Caco-2 (cell line): ENCODE measurements around the gene SLC25A18. TPM values are rescaled to one million over a fixed set of nuclear protein-coding genes. Genes with fewer than 3 reads are reported as not detected.

Experiments used
- Bru-seq: library from RNA; stranded (reverse); fragments of 400-500 nt; gene quantifications from one replicate; lab custom pipeline; 2021; lab: Mats Ljungman, UMichigan
- BruChase-seq, 2 experiments: library from RNA; stranded (reverse); fragments of 400-500 nt; gene quantifications; one replicate each; lab custom pipeline; 2021; lab: Mats Ljungman, UMichigan
- BruUV-seq: library from RNA; stranded (reverse); fragments of 400-500 nt; replicated peaks from 2 replicates; lab custom pipeline; 2021; lab: Mats Ljungman, UMichigan
- CTCF ChIA-PET: fragments of 300-600 bp; sonication (Branson Sonifier 250); formaldehyde crosslinking; loops from one replicate; lab custom pipeline; 2022; ENCODE audit warnings: antibody characterized with exemption; lab: Charles Lee
- POLR2A ChIA-PET: fragments of 300-600 bp; sonication (Branson Sonifier 250); formaldehyde crosslinking; loops from one replicate; lab custom pipeline; 2022; ENCODE audit warnings: antibody characterized with exemption; lab: Charles Lee
- DNase-seq, 2 experiments: peaks; one replicate each; pipeline versions ENCODE4 v3.0.0 to v3.0.0-alpha.2; 2020 to 2022
- H3K27me3 ChIP-seq: replicated peaks from 2 replicates; pipeline ENCODE4 v1.6.0; 2011; ENCODE audit warnings: low read length; ENCODE audit not compliant: control insufficient read depth, insufficient read depth
- H3K36me3 ChIP-seq: 2 replicates; pipeline ENCODE4 v1.5.1; 2011; ENCODE audit warnings: low read length; ENCODE audit not compliant: control insufficient read depth, insufficient read depth
- H3K4me1 ChIP-seq: fragments of 250-450 bp; sonication (Bioruptor Pico); 2 replicates; pipeline ENCODE4 v1.5.1; 2020; ENCODE audit warnings: mild to moderate bottlenecking
- H3K4me3 ChIP-seq: 2 replicates; pipeline ENCODE4 v1.5.1; 2011; ENCODE audit warnings: low read depth, mild to moderate bottlenecking, control low read depth, low read length
- H3K9me3 ChIP-seq: fragments of 250-450 bp; sonication (Bioruptor Pico); 2 replicates; pipeline ENCODE4 v1.5.1; 2020; ENCODE audit warnings: mild to moderate bottlenecking, moderate library complexity
- H3K27ac Mint-ChIP-seq: one replicate; pipeline ENCODE4 v1.8.0; 2022; ENCODE audit warnings: mixed read lengths; ENCODE audit not compliant: unreplicated experiment
- H3K27me3 Mint-ChIP-seq: one replicate; pipeline ENCODE4 v1.8.0; 2022; ENCODE audit warnings: mixed read lengths; ENCODE audit not compliant: insufficient read depth, unreplicated experiment
- H3K36me3 Mint-ChIP-seq: one replicate; pipeline ENCODE4 v1.8.0; 2022; ENCODE audit warnings: mild to moderate bottlenecking, mixed read lengths; ENCODE audit not compliant: insufficient read depth, unreplicated experiment
- H3K4me1 Mint-ChIP-seq: one replicate; pipeline ENCODE4 v1.8.0; 2022; ENCODE audit warnings: low read depth, mixed read lengths; ENCODE audit not compliant: unreplicated experiment
- H3K4me3 Mint-ChIP-seq: one replicate; pipeline ENCODE4 v1.8.0; 2022; ENCODE audit warnings: mild to moderate bottlenecking, moderate library complexity, mixed read lengths; ENCODE audit not compliant: unreplicated experiment
- H3K9me3 Mint-ChIP-seq: one replicate; pipeline ENCODE4 v1.8.0; 2022; ENCODE audit warnings: mixed read lengths; ENCODE audit not compliant: unreplicated experiment
- CTCF ChIP-seq, 2 experiments: fragments of 200-600 bp in 1 of 2; IDR thresholded peaks; 1 replicate in 1 of 2; 2 replicates in 1 of 2; pipeline versions ENCODE4 v1.5.1 to v1.8.0; 2011 to 2022; ENCODE audit warnings: antibody characterized with exemption in 1 of 2, control low read depth in 1 of 2, inconsistent platforms in 1 of 2, low read depth in 1 of 2, low read length in 1 of 2, mild to moderate bottlenecking in 1 of 2, moderate library complexity in 1 of 2; ENCODE audit not compliant: insufficient read depth in 1 of 2, severe bottlenecking in 1 of 2, unreplicated experiment in 1 of 2
- intact Hi-C: fragments of 100-400 bp; cut with micrococcal nuclease; formaldehyde crosslinking; loops from one replicate; pipeline ENCODE4 v1.10.0; 2022; ENCODE audit not compliant: unreplicated experiment
- long read RNA-seq: library from polyadenylated mRNA; stranded (forward); transcript quantifications from one replicate; pipeline ENCODE4 v2.0.0, GENCODE V29; 2022
- total RNA-seq: library from RNA; stranded (reverse); gene quantifications from 2 replicates; pipeline ENCODE4 v1.2.3, GENCODE V29; 2022

The SLC25A18 gene
- total RNA-seq: 0.14 TPM in 1 of 2 replicates, not detected in the other
- percentile 8 among the genes with signal in this experiment for Bru-seq, nascent RNA
- percentile 11 among the genes with signal in this experiment for BruChase-seq, experiment 1, labeled RNA remaining after a 2-hour chase
- percentile 14 among the genes with signal in this experiment for BruChase-seq, experiment 2, labeled RNA remaining after a 6-hour chase
- long read RNA-seq: 0 reads

GRCh38 chr22:17562906-17563870, at the start of gene SLC25A18:
Gene SLC25A18, plus strand, starts transcription at chr22:17563498. Its CDS starts 16,447 bp downstream, at chr22:17579945.
- ChIA-PET POLR2A (interaction anchor here (0.8 kb wide), 1 partner anchor 17 kb away, joined by 3 read pairs; no protein-coding TSS in a partner anchor), CTCF (no interaction called here)
- Histone ChIP-seq H3K36me3 (no peaks in the 10 kb centered on the region), H3K4me1 (peaks cover 12% of the 10 kb centered on the region; the same call in 1 of the 2 replicates), H3K27me3 (no peaks in the 10 kb centered on the region), H3K9me3 (no peaks in the 10 kb centered on the region), H3K4me3 (no peak within 1 kb of the TSS)
- Mint-ChIP-seq H3K4me1 (peaks cover 13% of the 10 kb centered on the region), H3K4me3 (no peak within 1 kb of the TSS), H3K27me3 (no peaks in the 10 kb centered on the region), H3K36me3 (no peaks in the 10 kb centered on the region), H3K27ac (no peak within 1 kb of the TSS), H3K9me3 (no peaks in the 10 kb centered on the region)
- BruUV-seq: no TSS peak
- peak; percentile 7 to 29 for TF ChIP-seq CTCF (IDR thresholded peaks at IDR 0.05; ENCODE audit: insufficient read depth in 1 of 2, low read depth in 1 of 2, low read length in 1 of 2, severe bottlenecking in 1 of 2, unreplicated experiment in 1 of 2)
- DNase-seq: no peak
- intact Hi-C loops: no loop called here

GRCh38 chr22:17513612-17514011, 49.7 kb upstream of the SLC25A18 start:
- ChIA-PET POLR2A (no interaction called here), CTCF (no interaction called here)
- H3K36me3 Mint-ChIP-seq: no peaks in the 10 kb centered on the region
- no peaks in the 10 kb centered on the region for H3K4me1 Mint-ChIP-seq
- Histone ChIP-seq H3K4me3 (no peak overlapping the region), H3K27me3 (no peaks in the 10 kb centered on the region), H3K4me1 (no peaks in the 10 kb centered on the region), H3K9me3 (no peaks in the 10 kb centered on the region), H3K36me3 (no peaks in the 10 kb centered on the region)
- H3K9me3 Mint-ChIP-seq: no peaks in the 10 kb centered on the region
- H3K27me3 Mint-ChIP-seq: peaks cover 11% of the 10 kb centered on the region
- no peak for DNase-seq
- no TSS peak for BruUV-seq
- no peak overlapping the region for H3K27ac Mint-ChIP-seq
- no peak overlapping the region for H3K4me3 Mint-ChIP-seq
- intact Hi-C loops: no loop called here
- TF ChIP-seq CTCF (IDR thresholded peaks at IDR 0.05; ENCODE audit: insufficient read depth in 1 of 2, low read depth in 1 of 2, low read length in 1 of 2, severe bottlenecking in 1 of 2, unreplicated experiment in 1 of 2): no peak

GRCh38 chr22:17514084-17514483, 49.2 kb upstream of the SLC25A18 start:
- H3K36me3 ChIP-seq: no peaks in the 10 kb centered on the region
- no peak for TF ChIP-seq CTCF (IDR thresholded peaks at IDR 0.05; ENCODE audit: insufficient read depth in 1 of 2, low read depth in 1 of 2, low read length in 1 of 2, severe bottlenecking in 1 of 2, unreplicated experiment in 1 of 2)
- no peak for DNase-seq
- Mint-ChIP-seq H3K4me3 (no peak overlapping the region), H3K36me3 (no peaks in the 10 kb centered on the region), H3K9me3 (no peaks in the 10 kb centered on the region), H3K4me1 (no peaks in the 10 kb centered on the region), H3K27me3 (peaks cover 11% of the 10 kb centered on the region), H3K27ac (no peak overlapping the region)
- no peak overlapping the region for H3K4me3 ChIP-seq
- no peaks in the 10 kb centered on the region for H3K27me3 ChIP-seq
- intact Hi-C loops: no loop called here
- no TSS peak for BruUV-seq
- H3K4me1 ChIP-seq: no peaks in the 10 kb centered on the region
- ChIA-PET CTCF (no interaction called here), POLR2A (no interaction called here)
- no peaks in the 10 kb centered on the region for H3K9me3 ChIP-seq
